ENCODE data around the gene ELK4.
"Not testable (repeated sequence)": the region's sequence is repeated elsewhere in the genome, so short reads cannot be mapped to it uniquely, and the experiment has no call there.

ELK4 gene

GRCh38 chr1:205658943-205659581 lies 27.3 kb upstream of the ELK4 start:
- no peaks in the 10 kb centered on the region for H3K9me3 Mint-ChIP-seq
- no peak overlapping the region for H3K4me3 Mint-ChIP-seq
- ATAC-seq (replicated peaks) (peak; percentile 97), DNase-seq (peak; percentile 67 to 79 (median 71))
- H3K27ac Mint-ChIP-seq = no peak overlapping the region
- H3K27me3 Mint-ChIP-seq = peaks cover 14 to 42% of the 10 kb centered on the region in 2 donors
- peaks cover 0 to 5% of the 10 kb centered on the region in 2 donors for H3K4me1 Mint-ChIP-seq (ENCODE audit: low read depth in 2 of 2)
- H3K36me3 Mint-ChIP-seq (ENCODE audit: insufficient read depth) = no peaks in the 10 kb centered on the region

- H3K36me3 Mint-ChIP-seq (ENCODE audit: insufficient read depth) = no peaks in the 10 kb centered on the region
- no peak for ATAC-seq (replicated peaks)
- H3K27me3 Mint-ChIP-seq = peaks cover 14 to 22% of the 10 kb centered on the region in 2 donors
- DNase-seq = no peak
- no peaks in the 10 kb centered on the region for H3K9me3 Mint-ChIP-seq
- no peak overlapping the region for H3K27ac Mint-ChIP-seq
- peaks cover 0 to 5% of the 10 kb centered on the region in 2 donors for H3K4me1 Mint-ChIP-seq (ENCODE audit: low read depth in 2 of 2)
- H3K4me3 Mint-ChIP-seq = no peak overlapping the region
These were observed 24.4 kb upstream of the ELK4 start for GRCh38 chr1:205656236-205656635.

- no peak overlapping the region for H3K4me3 Mint-ChIP-seq
- no peak for ATAC-seq (replicated peaks)
- no peak overlapping the region for H3K27ac Mint-ChIP-seq
- H3K4me1 Mint-ChIP-seq (ENCODE audit: low read depth in 2 of 2) = no peaks in the 10 kb centered on the region
- no peak for DNase-seq
- H3K36me3 Mint-ChIP-seq (ENCODE audit: insufficient read depth) = peaks cover 2% of the 10 kb centered on the region
- H3K9me3 Mint-ChIP-seq = no peaks in the 10 kb centered on the region
- peaks cover 0 to 4% of the 10 kb centered on the region in 2 donors for H3K27me3 Mint-ChIP-seq
These were observed 21.2 kb upstream of the ELK4 start for GRCh38 chr1:205652984-205653383.

- ATAC-seq (replicated peaks) = no peak
- H3K4me3 Mint-ChIP-seq = no peak overlapping the region
These were observed 18.4 kb upstream of the ELK4 start for GRCh38 chr1:205650241-205650640.

GRCh38 chr1:205645519-205645918 lies 13.7 kb upstream of the ELK4 start:
- ATAC-seq (replicated peaks) (no peak), DNase-seq (no peak)
- H3K36me3 Mint-ChIP-seq (ENCODE audit: insufficient read depth) = peaks cover 2% of the 10 kb centered on the region
- H3K9me3 Mint-ChIP-seq = no peaks in the 10 kb centered on the region
- H3K27ac Mint-ChIP-seq = no peak overlapping the region
- no peaks in the 10 kb centered on the region for H3K4me1 Mint-ChIP-seq (ENCODE audit: low read depth in 2 of 2)
- H3K27me3 Mint-ChIP-seq = peaks cover 20 to 37% of the 10 kb centered on the region in 2 donors
- no peak overlapping the region for H3K4me3 Mint-ChIP-seq

More at GRCh38 chr1:205650241-205650640, 18.4 kb upstream of the ELK4 start:
- Mint-ChIP-seq H3K27me3 (peaks cover 8% of the 10 kb centered on the region in 2 donors), H3K4me1 (ENCODE audit: low read depth in 2 of 2) (no peaks in the 10 kb centered on the region), H3K27ac (no peak overlapping the region), H3K36me3 (ENCODE audit: insufficient read depth) (peaks cover 2% of the 10 kb centered on the region), H3K9me3 (no peaks in the 10 kb centered on the region)
- no peak for DNase-seq

GRCh38 chr1:205642679-205643307 lies 11.0 kb upstream of the ELK4 start:
- Mint-ChIP-seq H3K4me3 (no peak overlapping the region), H3K9me3 (no peaks in the 10 kb centered on the region), H3K27ac (no peak overlapping the region), H3K36me3 (ENCODE audit: insufficient read depth) (no peaks in the 10 kb centered on the region), H3K27me3 (peaks cover 37 to 62% of the 10 kb centered on the region in 2 donors), H3K4me1 (ENCODE audit: low read depth in 2 of 2) (no peaks in the 10 kb centered on the region)
- DNase-seq = no peak
- ATAC-seq (replicated peaks) = no peak

GRCh38 chr1:205639567-205639966 lies 7.8 kb upstream of the ELK4 start:
- Mint-ChIP-seq H3K36me3 (ENCODE audit: insufficient read depth) (no peaks in the 10 kb centered on the region), H3K27ac (no peak overlapping the region), H3K9me3 (no peaks in the 10 kb centered on the region), H3K4me1 (ENCODE audit: low read depth in 2 of 2) (no peaks in the 10 kb centered on the region), H3K4me3 (no peak overlapping the region), H3K27me3 (peaks cover 35 to 57% of the 10 kb centered on the region in 2 donors)
- no peak for ATAC-seq (replicated peaks)
- no peak for DNase-seq

- no peak overlapping the region for H3K27ac Mint-ChIP-seq
- no peaks in the 10 kb centered on the region for H3K4me1 Mint-ChIP-seq (ENCODE audit: low read depth in 2 of 2)
- H3K36me3 Mint-ChIP-seq (ENCODE audit: insufficient read depth) = no peaks in the 10 kb centered on the region
- H3K27me3 Mint-ChIP-seq = peaks cover 35 to 50% of the 10 kb centered on the region in 2 donors
- H3K4me3 Mint-ChIP-seq = no peak overlapping the region
- H3K9me3 Mint-ChIP-seq = no peaks in the 10 kb centered on the region
- ATAC-seq (replicated peaks) (no peak), DNase-seq (no peak)
These were observed 6.2 kb upstream of the ELK4 start for GRCh38 chr1:205637854-205638468.

GRCh38 chr1:205636732-205637131 lies 4.9 kb upstream of the ELK4 start:
- DNase-seq (no peak), ATAC-seq (replicated peaks) (no peak)
- no peak overlapping the region for H3K4me3 Mint-ChIP-seq
- no peaks in the 10 kb centered on the region for H3K9me3 Mint-ChIP-seq
- H3K36me3 Mint-ChIP-seq (ENCODE audit: insufficient read depth) = peaks cover 9% of the 10 kb centered on the region
- H3K27me3 Mint-ChIP-seq = peaks cover 34 to 43% of the 10 kb centered on the region in 2 donors
- H3K27ac Mint-ChIP-seq = no peak overlapping the region
- no peaks in the 10 kb centered on the region for H3K4me1 Mint-ChIP-seq (ENCODE audit: low read depth in 2 of 2)

- ATAC-seq (replicated peaks); H3K4me3 Mint-ChIP-seq; H3K4me1 Mint-ChIP-seq (ENCODE audit: low read depth in 2 of 2); DNase-seq; H3K9me3 Mint-ChIP-seq; H3K27ac Mint-ChIP-seq: not testable (repeated sequence)
- H3K36me3 Mint-ChIP-seq (ENCODE audit: insufficient read depth) = peaks cover 12% of the 10 kb centered on the region
- peaks cover 28 to 37% of the 10 kb centered on the region in 2 donors for H3K27me3 Mint-ChIP-seq
These were observed 4.3 kb upstream of the ELK4 start for GRCh38 chr1:205636138-205636530.

- peak overlapping the region in 1 of 2 donors; percentile 95 for H3K27ac Mint-ChIP-seq
- DNase-seq = no peak
- no peaks in the 10 kb centered on the region for H3K9me3 Mint-ChIP-seq
- no peak for ATAC-seq (replicated peaks)
- H3K27me3 Mint-ChIP-seq = peaks cover 12 to 17% of the 10 kb centered on the region in 2 donors
- H3K36me3 Mint-ChIP-seq (ENCODE audit: insufficient read depth) = peaks cover 21% of the 10 kb centered on the region
- peak overlapping the region in 1 of 2 donors; percentile 13 for H3K4me3 Mint-ChIP-seq
- H3K4me1 Mint-ChIP-seq (ENCODE audit: low read depth in 2 of 2) = peaks cover 12 to 20% of the 10 kb centered on the region in 2 donors
These were observed 1.7 kb upstream of the ELK4 start for GRCh38 chr1:205633421-205633976.

- Mint-ChIP-seq H3K36me3 (ENCODE audit: insufficient read depth) (peaks cover 22% of the 10 kb centered on the region), H3K27me3 (peaks cover 5 to 9% of the 10 kb centered on the region in 2 donors), H3K4me1 (ENCODE audit: low read depth in 2 of 2) (peaks cover 13 to 27% of the 10 kb centered on the region in 2 donors), H3K4me3 (peak overlapping the region; percentile 85), H3K27ac (peak overlapping the region; percentile 95 to 97), H3K9me3 (no peaks in the 10 kb centered on the region)
- ATAC-seq (replicated peaks) (no peak), DNase-seq (no peak)
These were observed 908 bp upstream of the ELK4 start for GRCh38 chr1:205632669-205633169.

GRCh38 chr1:205631010-205631767 lies 622 bp downstream of the ELK4 start:
- H3K27ac Mint-ChIP-seq = peak overlapping the region; percentile 95 to 97
- H3K27me3 Mint-ChIP-seq = no peaks in the 10 kb centered on the region
- H3K9me3 Mint-ChIP-seq = no peaks in the 10 kb centered on the region
- DNase-seq = peak; percentile 75 to 78 (median 77)
- ATAC-seq (replicated peaks) = peak; percentile 71
- H3K36me3 Mint-ChIP-seq (ENCODE audit: insufficient read depth) = peaks cover 22% of the 10 kb centered on the region
- H3K4me3 Mint-ChIP-seq = peak overlapping the region; percentile 85 to 94
- H3K4me1 Mint-ChIP-seq (ENCODE audit: low read depth in 2 of 2) = peaks cover 24 to 41% of the 10 kb centered on the region in 2 donors

All from effector memory CD8-positive, alpha-beta T cell (primary cell).